ENCODE measurements around the gene KRT75. TPM values are rescaled to one million over a fixed set of nuclear protein-coding genes. Genes with fewer than 3 reads are reported as not detected.

The KRT75 gene
- total RNA-seq, 6 experiments from 2014 or later = not detected

- WGBS (ENCODE audit: insufficient coverage, low coverage, low lambda C conversion rate, missing lambda C conversion rate) = 67% methylated on average over 8 of the region's 9 CpGs
- no peak for DNase-seq
Observed at GRCh38 chr12:52400906-52401305, 33.3 kb downstream of the KRT75 start.

GRCh38 chr12:52399756-52400155 lies 34.4 kb downstream of the KRT75 start:
- DNase-seq (no peak), ATAC-seq (no peak)
- no peaks in the 10 kb centered on the region for H3K4me1 ChIP-seq
- H3K27ac ChIP-seq = no peak overlapping the region
- no peaks in the 10 kb centered on the region for H3K27me3 ChIP-seq
- H3K9me3 ChIP-seq = no peaks in the 10 kb centered on the region
- H3K36me3 ChIP-seq = no peaks in the 10 kb centered on the region
- no peak for TF ChIP-seq CTCF (IDR thresholded peaks at IDR 0.05)
- intact Hi-C loops (cut with DNase I) = loop anchor here in 1 of 2 donors (10.0 kb wide), 1 partner anchor 165 kb away; no protein-coding TSS in a partner anchor
- WGBS (ENCODE audit: insufficient coverage, low coverage, low lambda C conversion rate, missing lambda C conversion rate) = 87% methylated on average over 10 of the region's 16 CpGs
- no peak overlapping the region for H3K4me3 ChIP-seq

More at GRCh38 chr12:52400906-52401305, 33.3 kb downstream of the KRT75 start:
- TF ChIP-seq CTCF (IDR thresholded peaks at IDR 0.05) = no peak
- TF ChIP-seq POLR2A (IDR thresholded peaks at IDR 0.05) = no peak
- H3K27me3 ChIP-seq = no peaks in the 10 kb centered on the region
- no peak for ATAC-seq
- no peaks in the 10 kb centered on the region for H3K36me3 ChIP-seq
- no peak overlapping the region for H3K4me3 ChIP-seq
- H3K27ac ChIP-seq = no peak overlapping the region
- no peaks in the 10 kb centered on the region for H3K4me1 ChIP-seq
- intact Hi-C loops (cut with DNase I) = no loop called here
- H3K9me3 ChIP-seq = no peaks in the 10 kb centered on the region

- ATAC-seq = no peak
- DNase-seq = no peak
- Histone ChIP-seq H3K27me3 (no peaks in the 10 kb centered on the region), H3K4me1 (no peaks in the 10 kb centered on the region), H3K27ac (no peak overlapping the region), H3K4me3 (no peak overlapping the region), H3K9me3 (no peaks in the 10 kb centered on the region), H3K36me3 (no peaks in the 10 kb centered on the region)
- intact Hi-C loops (cut with DNase I) = loop anchor here in 1 of 2 donors (10.0 kb wide), 1 partner anchor 167 kb away; no protein-coding TSS in a partner anchor
- WGBS (ENCODE audit: insufficient coverage, low coverage, low lambda C conversion rate, missing lambda C conversion rate) = 57% methylated on average over 1 of the region's 1 CpG
- TF ChIP-seq CTCF (IDR thresholded peaks at IDR 0.05) (no peak), POLR2A (IDR thresholded peaks at IDR 0.05) (no peak)
Observed at GRCh38 chr12:52398176-52398575, 36.0 kb downstream of the KRT75 start.

GRCh38 chr12:52396656-52397055 lies 37.5 kb downstream of the KRT75 start:
- no CpG with 5 or more reads among the region's 8 CpGs for WGBS (ENCODE audit: insufficient coverage, low coverage, low lambda C conversion rate, missing lambda C conversion rate)
- no peaks in the 10 kb centered on the region for H3K36me3 ChIP-seq
- H3K4me1 ChIP-seq = no peaks in the 10 kb centered on the region
- no peaks in the 10 kb centered on the region for H3K9me3 ChIP-seq
- ATAC-seq (no peak), DNase-seq (no peak)
- intact Hi-C loops (cut with DNase I) = loop anchor here in 1 of 2 donors (10.0 kb wide), 1 partner anchor 168 kb away; no protein-coding TSS in a partner anchor
- H3K27me3 ChIP-seq = no peaks in the 10 kb centered on the region
- H3K27ac ChIP-seq = no peak overlapping the region
- H3K4me3 ChIP-seq = no peak overlapping the region
- no peak for TF ChIP-seq CTCF (IDR thresholded peaks at IDR 0.05)
- no peak for TF ChIP-seq POLR2A (IDR thresholded peaks at IDR 0.05)

Data from right lobe of liver (tissue), 6 donors.